ENCODE measurements around the gene TTC28.
"Not testable (repeated sequence)": the region's sequence is repeated elsewhere in the genome, so short reads cannot be mapped to it uniquely, and the experiment has no call there.

Gene TTC28

GRCh38 chr22:28402060-28402459, 277.6 kb downstream of the TTC28 start:
- no peak for DNase-seq

DNA sequence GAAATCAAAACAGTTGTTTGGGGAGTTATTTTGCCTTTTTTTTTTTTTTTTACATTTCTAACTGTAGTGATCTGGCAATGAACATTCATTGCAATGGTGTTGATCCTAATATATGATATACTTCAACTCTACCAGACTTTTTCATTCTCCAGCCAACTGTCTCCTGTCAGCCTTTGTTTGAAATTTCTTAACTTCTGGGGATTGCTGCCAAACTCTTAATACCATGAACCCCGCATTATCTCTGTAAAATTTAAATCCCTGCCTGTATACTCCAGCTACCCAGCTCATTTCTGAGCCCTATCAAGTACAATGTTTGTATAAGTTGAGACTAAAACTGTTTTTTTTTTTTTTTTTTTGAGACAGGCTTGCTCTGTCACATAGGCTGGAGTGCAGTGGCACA, 280.7 kb downstream of the TTC28 start:
- DNase-seq = no peak

- DNase-seq = no peak
Observed at GRCh38 chr22:28398355-28398754, 281.3 kb downstream of the TTC28 start.

DNA sequence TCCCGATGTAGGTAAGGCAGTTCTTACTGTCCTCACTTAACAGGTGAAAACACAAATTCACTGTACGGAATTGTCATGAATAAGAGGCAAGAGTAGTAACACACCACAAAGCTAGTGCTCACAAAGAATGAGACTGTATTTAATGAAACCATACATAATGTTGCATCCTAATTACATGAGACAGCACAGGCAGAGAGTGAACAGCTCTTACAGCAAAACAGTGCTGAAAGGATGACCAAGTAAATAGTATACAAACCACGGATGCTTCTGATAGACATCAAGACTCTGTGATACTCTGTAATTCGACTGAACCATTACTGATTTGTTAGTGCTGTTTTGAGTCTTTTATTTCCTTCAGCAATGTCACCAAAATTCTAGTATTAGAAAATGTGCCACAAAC, 282.3 kb downstream of the TTC28 start:
- DNase-seq = no peak

DNA sequence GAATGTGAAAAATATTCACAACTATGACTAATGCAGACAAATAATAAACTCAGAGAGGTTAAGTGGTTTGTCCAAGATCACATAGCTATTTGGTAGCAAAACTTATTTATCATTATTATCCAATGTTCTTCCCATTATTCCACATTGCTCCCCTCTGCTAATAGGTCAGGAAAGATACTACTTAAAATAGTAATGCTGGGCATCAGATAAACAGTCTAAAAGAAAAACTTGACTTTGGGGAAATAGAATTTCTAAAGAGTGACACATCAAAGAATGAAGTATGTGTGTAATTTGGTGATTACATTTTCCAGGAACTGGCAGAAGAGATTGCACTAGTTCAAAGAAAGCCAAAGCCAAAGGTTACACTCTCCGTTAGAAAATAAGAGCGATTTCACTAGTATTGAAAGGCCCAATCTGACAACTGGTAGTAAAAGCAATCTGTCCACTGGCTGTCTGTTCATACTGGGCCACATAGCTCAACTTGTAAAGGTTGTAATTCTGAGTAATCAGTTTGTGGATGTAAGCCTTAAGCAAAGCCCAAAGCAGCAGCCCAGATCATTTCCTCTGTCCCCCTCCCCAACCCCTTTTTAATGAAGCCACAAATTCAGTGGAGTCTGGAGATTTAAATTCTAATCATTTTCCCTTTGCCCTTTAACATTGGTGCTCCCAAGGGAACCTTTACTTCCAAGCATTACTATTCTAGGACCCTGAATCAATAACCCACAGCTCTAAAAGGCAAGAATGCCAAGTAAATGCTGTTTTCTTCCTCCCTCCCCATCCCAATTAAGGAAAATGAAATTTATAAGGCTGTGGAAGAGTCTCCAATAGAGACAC, 283.5 kb downstream of the TTC28 start:
- no peak for DNase-seq

GRCh38 chr22:28395520-28395919, 284.1 kb downstream of the TTC28 start:
- DNase-seq = no peak

DNA sequence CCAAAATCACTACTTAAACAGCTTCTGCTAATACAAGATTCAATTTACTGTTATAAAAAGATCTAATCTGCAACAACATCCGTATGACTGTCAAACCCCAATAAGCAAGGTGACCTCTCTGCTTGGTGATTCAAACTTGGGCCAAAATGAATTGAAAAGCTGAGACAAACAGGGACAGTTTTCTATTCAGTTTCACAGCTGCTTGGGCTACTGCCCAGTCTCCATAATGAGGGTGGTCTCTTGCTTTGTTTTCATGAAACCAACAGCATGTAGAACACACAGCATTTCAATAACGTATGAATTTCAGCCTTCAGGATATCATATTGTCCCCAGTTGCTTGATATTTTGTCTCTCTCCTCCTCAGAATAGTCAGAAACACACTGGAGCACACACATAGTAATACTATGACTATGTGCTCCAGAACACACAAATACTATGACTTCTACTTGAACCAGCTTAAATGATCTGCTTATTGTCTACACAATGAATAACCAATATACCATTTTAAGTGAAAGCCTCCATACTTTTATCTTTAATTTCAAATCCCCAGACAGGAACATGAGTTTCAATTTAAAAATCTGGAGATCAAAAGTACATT, 285.0 kb downstream of the TTC28 start:
- DNase-seq = no peak

- DNase-seq = no peak
Observed at GRCh38 chr22:28381429-28382167, 298.0 kb downstream of the TTC28 start.

GRCh38 chr22:28379951-28380350, 299.7 kb downstream of the TTC28 start:
- no peak for DNase-seq

GRCh38 chr22:28379075-28379779, 300.4 kb downstream of the TTC28 start:
- DNase-seq = no peak

DNA sequence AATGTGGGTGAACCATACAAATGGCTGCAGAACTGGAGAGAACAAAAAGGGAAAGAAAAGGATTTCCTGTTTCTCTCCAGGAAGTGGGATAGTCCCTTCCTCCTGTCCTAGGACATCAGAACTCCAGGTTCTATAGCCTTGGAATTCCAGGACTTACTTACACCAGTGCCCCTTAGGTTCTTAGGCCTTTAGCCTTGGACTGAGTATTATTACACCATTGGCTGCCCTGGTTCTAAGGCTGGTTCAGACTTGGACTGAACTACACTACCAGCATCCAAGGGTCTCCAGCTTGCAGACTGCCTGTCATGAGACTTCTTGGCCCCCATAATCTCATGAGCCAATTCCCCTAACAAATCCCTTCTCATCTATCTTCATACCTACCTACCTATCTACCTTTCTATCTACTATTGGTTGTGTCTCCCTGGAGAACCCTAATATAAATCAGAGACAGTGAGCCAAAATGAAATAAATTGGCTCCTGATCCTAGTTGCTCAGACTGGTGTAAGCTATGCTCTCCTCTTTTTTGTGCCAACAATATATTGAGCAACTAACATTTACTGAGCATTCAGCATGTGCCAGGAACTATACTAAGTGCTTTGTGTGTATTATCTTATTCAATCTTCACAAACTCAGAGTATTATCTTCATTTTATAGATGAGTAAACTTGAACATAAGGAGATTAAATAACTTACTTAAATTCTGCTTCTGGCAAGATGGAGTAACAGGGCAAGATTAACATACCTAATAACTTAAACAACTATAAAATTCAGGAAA, 303.7 kb downstream of the TTC28 start:
- DNase-seq = no peak

DNA sequence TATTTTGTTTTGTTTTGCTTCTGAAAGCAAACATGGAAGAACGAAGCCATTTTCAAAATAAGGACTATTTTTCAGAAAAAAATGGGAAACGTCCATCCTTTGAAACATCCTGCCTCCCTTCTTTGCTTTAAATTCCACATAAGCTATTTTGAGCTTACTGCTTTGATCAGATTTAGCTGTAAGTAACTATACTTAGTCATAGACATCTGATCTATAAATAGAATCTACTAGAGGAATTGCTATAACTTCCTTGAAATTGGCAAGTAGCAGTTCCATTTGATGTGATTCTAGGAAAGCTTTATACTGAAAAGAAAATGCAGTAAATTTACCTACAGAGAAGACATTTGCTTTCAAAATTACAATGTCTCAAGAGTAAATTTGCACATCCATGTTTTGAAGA, 305.8 kb downstream of the TTC28 start:
- no peak for DNase-seq

DNA sequence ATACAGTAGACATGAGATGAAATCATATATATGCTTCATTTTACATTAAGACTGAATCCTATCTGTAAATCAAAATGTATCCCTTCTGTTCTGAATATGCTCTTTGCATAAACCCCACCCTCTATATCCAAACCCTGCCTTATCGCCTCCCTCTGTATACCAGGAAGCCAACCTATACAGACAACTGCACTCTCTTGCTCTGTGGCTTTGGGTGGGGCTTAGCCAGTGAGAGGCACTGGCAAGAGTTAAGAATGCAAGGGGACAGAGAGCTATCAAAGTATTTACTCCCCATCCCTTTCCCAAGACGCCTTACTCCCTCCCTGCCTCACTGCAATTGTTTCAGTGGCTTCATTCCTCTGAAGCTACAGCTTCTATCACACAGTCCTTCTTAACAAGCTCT, 309.8 kb downstream of the TTC28 start:
- DNase-seq = no peak

GRCh38 chr22:28366856-28367255, 312.8 kb downstream of the TTC28 start:
- no peak for DNase-seq

DNA sequence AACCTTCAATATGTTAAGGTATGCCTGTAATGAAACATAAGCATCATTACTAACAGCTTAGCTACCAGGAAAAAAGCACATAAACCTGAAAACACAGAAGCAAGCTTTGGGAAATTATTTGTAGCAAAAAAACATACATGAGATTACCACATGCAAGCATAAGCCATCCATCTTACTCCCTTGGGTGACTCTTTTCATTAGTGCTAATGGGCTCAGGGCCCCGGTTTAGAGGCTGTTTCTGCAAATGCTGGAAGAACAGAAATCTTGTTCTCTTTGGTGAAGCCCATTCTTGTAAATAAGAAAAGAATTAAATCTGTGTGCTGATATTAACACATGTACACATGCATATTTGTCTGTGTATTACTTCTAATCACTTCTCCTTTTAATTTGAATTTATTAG, 314.3 kb downstream of the TTC28 start:
- DNase-seq = no peak

DNA sequence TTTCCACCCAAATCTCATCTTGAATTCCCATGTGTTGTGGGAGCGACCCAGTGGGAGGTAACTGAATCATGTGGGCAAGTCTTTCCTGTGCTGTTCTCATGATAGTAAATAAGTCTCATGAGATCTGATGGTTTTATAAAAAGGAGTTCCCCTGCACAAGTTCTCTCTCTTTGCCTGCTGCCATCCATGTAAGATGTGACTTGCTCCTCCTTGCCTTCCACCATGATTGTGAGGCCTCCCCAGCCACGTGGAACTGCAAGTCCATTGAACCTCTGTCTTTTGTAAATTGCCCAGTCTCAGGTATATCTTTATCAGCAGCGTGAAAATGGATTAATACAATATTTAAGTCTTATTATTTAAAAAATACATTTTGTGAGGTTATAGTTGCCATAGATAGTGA, 315.5 kb downstream of the TTC28 start:
- DNase-seq = not testable (repeated sequence)

GRCh38 chr22:28360939-28361338, 318.7 kb downstream of the TTC28 start:
- no peak for DNase-seq

- no peak for DNase-seq
Observed at GRCh38 chr22:28358312-28358711, 321.3 kb downstream of the TTC28 start.

DNA sequence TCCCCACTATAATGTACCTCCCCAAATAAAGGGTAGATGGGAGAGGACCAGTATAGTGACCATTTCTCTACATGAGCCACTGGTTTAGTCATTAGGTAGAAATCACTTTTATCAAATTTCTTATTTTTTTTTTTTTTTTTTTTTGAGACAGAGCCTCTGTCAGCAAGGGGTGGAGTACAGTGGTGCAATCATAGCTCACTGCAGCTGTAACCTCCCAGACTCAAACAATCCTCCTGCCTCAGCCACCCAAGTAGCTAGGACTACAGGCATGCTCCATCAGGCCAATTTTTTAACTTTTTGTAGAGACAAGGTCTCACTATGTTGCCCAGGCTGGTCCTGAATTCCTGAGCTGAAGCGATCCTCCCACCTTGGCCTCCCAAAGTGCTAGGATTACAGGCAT, 322.4 kb downstream of the TTC28 start:
- DNase-seq = no peak

DNA sequence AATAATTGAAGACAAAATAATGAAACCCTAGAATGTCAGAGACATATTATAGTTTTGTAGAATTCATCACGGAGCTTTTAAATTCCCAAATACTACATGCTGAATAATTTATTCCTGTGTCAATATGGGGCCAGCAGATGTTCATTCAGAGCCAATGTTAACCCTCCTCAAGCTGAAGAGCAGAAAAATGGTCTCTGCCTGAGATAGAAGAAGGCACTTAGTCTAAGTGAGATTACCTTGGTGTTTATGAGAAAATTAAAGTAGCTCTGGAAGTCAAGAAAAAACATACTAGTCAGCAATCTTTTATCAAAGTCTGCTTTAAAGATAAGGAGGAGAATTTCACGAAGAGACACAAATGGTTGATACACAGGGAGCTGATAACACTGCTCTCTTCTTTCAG, 328.2 kb downstream of the TTC28 start:
- no peak for DNase-seq

DNA sequence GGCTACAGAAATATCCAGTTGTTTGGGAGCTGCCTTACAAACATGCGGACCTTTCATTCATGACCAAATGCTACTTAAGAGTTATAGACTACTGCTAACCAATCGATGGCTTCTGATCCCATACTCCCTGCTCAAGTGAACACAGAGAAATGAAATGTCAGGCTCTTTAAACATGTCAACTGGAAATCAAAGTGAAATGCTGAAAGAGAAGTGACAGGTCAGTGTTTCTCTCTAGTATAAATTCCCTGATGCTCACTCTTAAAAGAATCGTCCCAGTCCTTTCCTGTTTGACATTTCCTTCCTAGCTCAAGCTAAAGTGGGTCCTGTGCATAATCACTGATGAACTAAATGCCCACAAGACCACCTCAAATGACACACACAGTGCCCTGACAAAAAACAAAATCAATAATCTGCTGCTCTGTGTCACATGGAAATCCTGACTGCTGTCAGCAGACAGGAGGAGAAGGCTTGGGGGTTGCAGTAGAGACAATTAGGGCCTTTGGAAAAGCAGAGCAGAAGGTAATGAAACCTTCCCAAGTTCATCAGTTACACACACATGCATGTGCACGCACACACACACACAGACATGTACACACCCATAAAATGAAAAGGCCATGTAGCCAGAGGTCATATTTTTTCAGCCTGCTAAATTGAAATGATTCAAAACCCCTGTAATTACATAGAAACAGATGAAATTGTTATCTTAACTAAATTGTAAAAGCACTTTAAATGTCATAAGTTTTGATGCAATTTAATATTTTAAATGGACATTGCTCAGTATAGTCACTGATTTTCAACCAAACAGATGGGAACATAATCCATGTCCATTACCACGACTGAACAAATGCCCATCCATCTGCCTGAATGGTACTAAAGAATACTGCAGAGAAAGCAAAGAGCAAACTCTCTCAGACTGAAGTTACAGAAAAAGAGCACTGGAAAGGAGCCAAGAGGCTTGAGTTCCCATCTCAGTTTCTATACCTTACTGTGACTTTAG, 330.7 kb downstream of the TTC28 start:
- DNase-seq = no peak
